Fibroblast of skin of abdomen (primary cell): ENCODE data around the gene HSD17B14. TPM values are rescaled to one million over a fixed set of nuclear protein-coding genes. Genes with fewer than 3 reads are reported as not detected.
A peak's percentile ranks its signal among the peaks of the same experiment; 100 is the strongest.
"Not testable (repeated sequence)": the region's sequence is repeated elsewhere in the genome, so short reads cannot be mapped to it uniquely, and the experiment has no call there.

Experiments used
- DNase-seq: peaks from one replicate; pipeline ENCODE4 v3.0.0-alpha.2; 2013
- polyA plus RNA-seq, 2 experiments: library from polyadenylated mRNA; unstranded; fragments of 120-200 nt; gene quantifications; one replicate each; pipeline ENCODE4 v1.2.1, GENCODE V29; 2013; ENCODE audit not compliant: insufficient read length in 2 of 2

HSD17B14 gene
- polyA plus RNA-seq (2013, experiment 1 of 2; ENCODE audit: insufficient read length) = 5.6 TPM
- 6.1 TPM for polyA plus RNA-seq (2013, experiment 2 of 2; ENCODE audit: insufficient read length)

DNA sequence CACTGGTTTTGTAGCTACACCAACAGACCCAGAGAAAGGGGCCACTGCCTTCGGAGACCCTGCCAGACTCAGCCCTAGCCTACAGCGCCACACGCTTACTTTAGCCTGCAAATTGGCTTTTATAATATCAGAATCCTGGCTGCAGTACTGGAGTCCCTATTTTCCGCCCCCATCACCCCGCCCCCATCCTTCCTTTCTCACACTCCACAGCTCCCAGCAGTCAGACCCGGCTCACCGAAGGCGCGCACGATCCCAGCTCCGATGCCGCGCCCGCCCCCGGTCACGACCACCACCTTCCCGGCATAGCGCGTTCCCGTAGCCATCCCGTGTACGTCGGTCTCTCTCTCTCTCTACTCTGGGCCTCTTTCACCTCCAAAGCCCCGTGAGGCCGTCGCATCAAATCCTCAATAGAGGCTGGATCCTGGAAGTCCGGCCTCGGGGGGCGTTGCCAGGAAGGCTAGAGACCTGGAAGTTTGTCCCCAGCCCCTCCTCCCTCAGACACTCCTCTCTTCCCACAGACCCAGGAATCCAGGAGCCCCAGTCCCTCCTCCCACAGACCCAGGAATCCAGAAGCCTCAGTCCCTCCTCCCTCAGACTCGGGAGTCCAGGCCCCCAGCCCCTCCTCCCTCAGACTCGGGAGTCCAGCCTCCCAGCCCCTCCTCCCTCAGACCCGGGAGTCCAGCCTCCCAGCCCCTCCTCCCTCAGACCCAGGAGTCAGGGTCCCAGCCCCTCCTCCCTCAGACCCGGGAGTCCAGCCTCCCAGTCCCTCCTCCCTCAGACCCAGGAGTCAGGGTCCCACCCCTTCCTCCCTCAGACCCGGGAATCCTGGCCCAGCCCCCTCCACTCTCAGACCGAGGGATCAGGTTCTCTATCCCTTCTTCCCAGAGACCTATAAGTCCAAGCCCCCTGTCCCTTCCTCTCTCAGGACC, at the start of gene HSD17B14:
Gene HSD17B14 (minus strand): TSS at position 403 of the 929 bp plus-strand sequence. CDS start 80 bp downstream, at position 323.
- DNase-seq = peak; percentile 54

GRCh38 chr19:48883726-48884125, 47.4 kb upstream of the HSD17B14 start:
- DNase-seq = no peak

GRCh38 chr19:48881741-48882657, 45.7 kb upstream of the HSD17B14 start:
- no peak for DNase-seq

- not testable (repeated sequence) for DNase-seq
Observed at GRCh38 chr19:48879696-48880095, 43.4 kb upstream of the HSD17B14 start.

DNA sequence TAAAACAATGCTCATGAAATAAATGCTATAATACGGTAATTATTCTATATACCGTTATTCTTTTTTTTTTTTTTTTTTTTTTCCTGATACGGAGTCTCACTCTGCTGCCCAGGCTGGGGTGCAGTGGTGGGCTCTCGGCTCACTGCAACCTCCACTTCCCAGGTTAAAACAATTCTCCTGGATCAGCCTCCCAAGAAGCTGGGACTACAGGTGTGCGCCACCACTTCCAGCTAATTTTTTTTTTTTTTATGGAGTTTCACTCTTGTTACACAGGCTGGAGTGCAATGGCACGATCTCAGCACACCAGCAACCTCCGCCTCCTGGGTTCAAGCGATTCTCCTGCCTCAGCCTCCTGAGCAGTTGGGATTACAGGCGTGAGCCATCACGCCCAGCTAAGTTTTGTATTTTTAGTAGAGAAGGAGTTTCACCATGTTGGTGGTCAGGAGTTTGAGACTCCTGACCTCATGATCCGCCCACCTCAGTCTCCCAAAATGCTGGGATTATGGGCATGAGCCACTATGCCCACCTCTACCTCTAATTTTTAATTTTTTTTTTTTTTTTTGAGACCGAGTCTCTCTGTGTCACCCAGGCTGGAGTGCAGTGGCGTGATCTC, 42.8 kb upstream of the HSD17B14 start:
- no peak for DNase-seq

- no peak for DNase-seq
Observed at GRCh38 chr19:48878196-48879024, 42.1 kb upstream of the HSD17B14 start.

DNA sequence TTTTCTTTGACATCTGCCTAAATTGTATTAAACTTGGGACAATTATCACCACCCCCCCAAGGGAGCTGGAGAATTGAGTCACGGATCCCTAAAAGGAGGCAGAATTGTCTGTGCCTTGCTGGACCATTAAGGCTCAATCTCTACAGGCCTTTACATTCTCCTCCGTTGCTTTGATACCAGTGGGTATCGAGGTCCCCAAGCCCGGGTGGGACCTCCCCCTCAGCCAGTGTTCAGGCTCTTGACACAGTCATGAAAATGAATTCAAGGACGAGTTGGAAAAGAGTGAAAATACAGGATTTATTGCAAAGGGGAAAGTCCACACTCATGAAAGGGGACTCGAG, 41.5 kb upstream of the HSD17B14 start:
- DNase-seq = no peak

GRCh38 chr19:48876043-48876981, 40.0 kb upstream of the HSD17B14 start:
- DNase-seq = not testable (repeated sequence)

GRCh38 chr19:48874303-48875135, 38.2 kb upstream of the HSD17B14 start:
- DNase-seq = peak; percentile 79

DNA sequence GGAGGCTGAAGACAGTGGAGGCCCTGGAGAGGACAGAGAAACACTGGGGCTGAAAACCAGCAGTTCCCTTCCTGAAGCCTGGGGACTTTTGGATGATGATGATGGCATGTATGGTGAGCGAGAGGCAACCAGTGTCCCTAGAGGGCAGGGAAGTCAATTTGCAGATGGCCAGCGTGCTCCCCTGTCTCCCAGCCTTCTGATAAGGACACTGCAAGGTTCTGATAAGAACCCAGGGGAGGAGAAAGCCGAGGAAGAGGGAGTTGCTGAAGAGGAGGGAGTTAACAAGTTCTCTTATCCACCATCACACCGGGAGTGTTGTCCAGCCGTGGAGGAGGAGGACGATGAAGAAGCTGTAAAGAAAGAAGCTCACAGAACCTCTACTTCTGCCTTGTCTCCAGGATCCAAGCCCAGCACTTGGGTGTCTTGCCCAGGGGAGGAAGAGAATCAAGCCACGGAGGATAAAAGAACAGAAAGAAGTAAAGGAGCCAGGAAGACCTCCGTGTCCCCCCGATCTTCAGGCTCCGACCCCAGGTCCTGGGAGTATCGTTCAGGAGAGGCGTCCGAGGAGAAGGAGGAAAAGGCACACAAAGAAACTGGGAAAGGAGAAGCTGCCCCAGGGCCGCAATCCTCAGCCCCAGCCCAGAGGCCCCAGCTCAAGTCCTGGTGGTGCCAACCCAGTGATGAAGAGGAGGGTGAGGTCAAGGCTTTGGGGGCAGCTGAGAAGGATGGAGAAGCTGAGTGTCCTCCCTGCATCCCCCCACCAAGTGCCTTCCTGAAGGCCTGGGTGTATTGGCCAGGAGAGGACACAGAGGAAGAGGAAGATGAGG, 37.4 kb upstream of the HSD17B14 start:
- no peak for DNase-seq

GRCh38 chr19:48872884-48873475, 36.7 kb upstream of the HSD17B14 start:
- DNase-seq = peak; percentile 93

- DNase-seq = peak; percentile 97
Observed at GRCh38 chr19:48872182-48872883, 36.0 kb upstream of the HSD17B14 start, which contains the start of gene PPP1R15A. TSS of gene PPP1R15A (plus strand) at chr19:48872421. CDS start at chr19:48873234, 813 bp downstream.

DNA sequence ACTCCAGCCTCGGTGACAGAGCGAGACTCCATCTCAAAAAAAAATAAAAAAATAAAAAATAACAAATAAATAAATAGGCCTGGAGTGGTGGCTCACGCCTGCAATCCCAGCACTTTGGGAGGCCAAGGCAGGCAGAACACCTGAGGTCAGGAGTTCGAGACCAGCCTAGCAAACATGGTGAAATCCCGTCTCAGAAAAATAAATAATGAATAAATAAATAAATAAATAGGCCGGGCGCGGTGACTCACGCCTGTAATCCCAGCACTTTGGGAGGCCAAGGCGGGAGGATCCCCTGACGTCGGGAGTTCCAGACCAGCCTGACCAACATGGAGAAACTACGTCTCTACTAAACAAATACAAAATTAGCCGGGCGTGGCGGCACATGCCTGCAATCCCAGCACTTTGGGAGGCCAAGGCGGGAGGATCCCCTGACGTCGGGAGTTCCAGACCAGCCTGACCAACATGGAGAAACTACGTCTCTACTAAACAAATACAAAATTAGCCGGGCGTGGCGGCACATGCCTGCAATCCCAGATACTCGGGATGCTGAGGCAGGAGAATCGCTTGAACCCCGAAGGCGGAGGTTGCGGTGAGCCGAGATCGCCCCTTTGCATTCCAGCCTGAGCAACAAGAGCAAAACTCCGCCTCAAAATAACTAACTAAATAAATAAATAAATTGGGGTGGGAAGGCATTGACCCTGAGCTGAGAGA, 35.3 kb upstream of the HSD17B14 start:
- not testable (repeated sequence) for DNase-seq

GRCh38 chr19:48870048-48870447, 33.8 kb upstream of the HSD17B14 start:
- DNase-seq = no peak

DNA sequence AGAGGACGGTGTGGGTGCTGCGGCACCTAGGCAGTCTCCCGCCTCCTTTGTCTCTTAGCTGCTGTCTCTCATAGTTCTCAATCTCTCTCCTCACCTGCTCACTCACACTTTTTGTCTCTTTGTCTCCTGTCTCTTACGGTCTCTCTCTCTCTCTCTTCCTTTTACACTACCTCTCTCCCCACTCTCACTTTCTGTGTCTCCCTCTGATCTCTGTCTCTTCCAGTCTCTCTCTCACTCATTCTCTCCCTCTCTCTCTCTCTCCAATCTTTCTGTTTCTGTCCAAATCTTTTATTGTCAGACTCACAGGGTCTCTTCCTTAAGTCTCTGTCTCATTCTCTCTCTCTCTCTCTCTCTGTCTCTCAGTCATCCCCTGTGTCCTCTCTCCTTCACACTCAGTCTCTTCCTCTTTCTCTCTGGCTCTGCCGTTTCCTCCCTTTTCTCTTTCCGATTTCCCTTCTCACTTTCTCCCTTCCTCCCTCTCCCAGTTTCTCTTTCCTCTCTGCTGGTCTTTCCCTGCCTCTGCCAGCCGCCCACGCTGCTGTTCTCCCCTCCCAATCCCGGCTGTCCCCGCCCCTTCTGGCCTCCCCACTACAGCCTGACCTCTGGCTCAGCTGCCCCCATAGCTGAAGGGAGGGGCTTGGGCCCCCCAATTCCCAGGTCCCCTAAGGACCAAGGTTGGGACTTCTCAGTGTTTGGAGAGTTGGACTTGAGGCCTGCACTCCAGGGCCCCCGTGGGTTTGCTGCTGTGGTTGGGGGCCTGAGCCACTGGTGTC, 32.0 kb upstream of the HSD17B14 start, which contains the start of gene PLEKHA4:
Gene PLEKHA4 (minus strand): TSS at position 504 of the 773 bp plus-strand sequence. CDS start 997 bp downstream, outside the sequence.
- DNase-seq = peak; percentile 52

- DNase-seq = no peak
Observed at GRCh38 chr19:48867746-48868113, 31.4 kb upstream of the HSD17B14 start.
